Endothelial cell of umbilical vein (primary cell): ENCODE results near the gene GAPVD1. TPM values are rescaled to one million over a fixed set of nuclear protein-coding genes. Genes with fewer than 3 reads are reported as not detected.

Experiments
- BruUV-seq: library from RNA; stranded (reverse); fragments of 400-500 nt; replicated peaks from 2 replicates; lab custom pipeline; 2021; lab: Mats Ljungman, UMichigan
- CTCF ChIA-PET: fragments of 300-600, 350-600 bp; sonication (Branson Sonifier 250); formaldehyde crosslinking; loops from one replicate; lab custom pipeline; 2021; ENCODE audit warnings: antibody characterized with exemption, inconsistent platforms; lab: Charles Lee
- POLR2A ChIA-PET: fragments of 300-600, 350-600 bp; sonication (Branson Sonifier 250); formaldehyde crosslinking; loops from one replicate; lab custom pipeline; 2021; ENCODE audit warnings: antibody characterized with exemption, inconsistent platforms; lab: Charles Lee
- DNase-seq: peaks from one replicate; pipeline ENCODE4 v3.0.0-alpha.2; 2011; ENCODE audit warnings: low read depth, low spot score
- FAIRE-seq: peaks from 2 replicates; lab custom pipeline; 2011; peaks lifted over from hg19 to GRCh38; lab: Jason Lieb, UNC
- H2AFZ ChIP-seq: 2 replicates; pipeline ENCODE4 v1.6.0; 2012; ENCODE audit warnings: low read depth, low read length, control low read depth, inconsistent platforms
- H3K27ac ChIP-seq: 2 replicates; pipeline ENCODE4 v1.5.1; 2011; ENCODE audit warnings: low read depth, mild to moderate bottlenecking, control low read depth, low read length, moderate library complexity; ENCODE audit not compliant: insufficient read depth
- H3K27me3 ChIP-seq, 2 experiments: 2 replicates each; pipeline versions ENCODE4 v1.6.0 to v1.6.1; 2011; ENCODE audit warnings: low read length in 2 of 2, mixed read lengths in 1 of 2; ENCODE audit not compliant: control insufficient read depth in 2 of 2, insufficient read depth in 2 of 2
- H3K36me3 ChIP-seq, 2 experiments: 2 replicates in 1 of 2; 3 replicates in 1 of 2; pipeline ENCODE4 v1.5.1; 2011; ENCODE audit warnings: low read length in 2 of 2, mild to moderate bottlenecking in 1 of 2, moderate library complexity in 1 of 2; ENCODE audit not compliant: control insufficient read depth in 2 of 2, insufficient read depth in 2 of 2; ENCODE audit errors: extremely low read depth in 1 of 2
- H3K4me1 ChIP-seq: 3 replicates; pipeline ENCODE4 v1.5.1; 2011; ENCODE audit warnings: mild to moderate bottlenecking, low read length; ENCODE audit not compliant: control insufficient read depth, insufficient read depth; ENCODE audit errors: extremely low read depth
- H3K4me2 ChIP-seq: 2 replicates; pipeline ENCODE4 v1.6.1; 2011; ENCODE audit warnings: low read length, control low read depth, mixed read lengths; ENCODE audit not compliant: insufficient read depth
- H3K4me3 ChIP-seq, 3 experiments: fragments of 200-600 bp in 1 of 3; sonication (generic), shearing (Covaris generic) in 1 of 3; replicated peaks in 1 of 3; 2 replicates each; pipeline ENCODE4 v1.5.1; 2011 to 2016; ENCODE audit warnings: control low read depth in 3 of 3, low read length in 3 of 3, mild to moderate bottlenecking in 2 of 3, inconsistent platforms in 1 of 3, low read depth in 1 of 3, moderate library complexity in 1 of 3; ENCODE audit not compliant: insufficient read depth in 1 of 3
- H3K79me2 ChIP-seq: 2 replicates; pipeline ENCODE4 v1.6.0; 2012; ENCODE audit warnings: low read length, inconsistent platforms; ENCODE audit not compliant: control insufficient read depth, insufficient read depth
- H3K9ac ChIP-seq: replicated peaks from 2 replicates; pipeline ENCODE3; 2011; ENCODE audit warnings: low read length, control low read depth; ENCODE audit not compliant: insufficient read depth; ENCODE audit errors: extremely low read depth
- H3K9me1 ChIP-seq: replicated peaks from 3 replicates; pipeline ENCODE4 v1.6.0; 2011; ENCODE audit warnings: mild to moderate bottlenecking, low read length; ENCODE audit not compliant: control insufficient read depth, insufficient read depth; ENCODE audit errors: extremely low read depth
- H3K9me3 ChIP-seq: replicated peaks from 2 replicates; pipeline ENCODE4 v1.5.1; 2012; ENCODE audit warnings: low read length, inconsistent platforms; ENCODE audit not compliant: control insufficient read depth, insufficient read depth
- H4K20me1 ChIP-seq: replicated peaks from 2 replicates; pipeline ENCODE3; 2011; ENCODE audit warnings: mild to moderate bottlenecking, low read length; ENCODE audit not compliant: control insufficient read depth, insufficient read depth; ENCODE audit errors: extremely low read depth
- CTCF ChIP-seq, 2 donors: IDR thresholded peaks; 1 replicate in 1 of 2; 2 replicates in 1 of 2; pipeline ENCODE4 v1.5.1; 2011; ENCODE audit warnings: low read length in 2 of 2, mild to moderate bottlenecking in 2 of 2, moderate library complexity in 2 of 2, control low read depth in 1 of 2, inconsistent platforms in 1 of 2, low read depth in 1 of 2; ENCODE audit not compliant: insufficient read depth in 1 of 2; ENCODE audit errors: extremely low read depth in 1 of 2
- FOS ChIP-seq: IDR thresholded peaks from 2 replicates; pipeline ENCODE4 v1.6.1; 2011; ENCODE audit warnings: mild to moderate bottlenecking, low read length, moderate library complexity, borderline replicate concordance; ENCODE audit not compliant: insufficient read depth
- GATA2 ChIP-seq: IDR thresholded peaks from 2 replicates; pipeline ENCODE4 v1.7.0; 2011; ENCODE audit warnings: low read depth, mild to moderate bottlenecking, moderate library complexity, mixed read lengths, low read length; ENCODE audit not compliant: insufficient read length, insufficient read depth
- JUN ChIP-seq: IDR thresholded peaks from 2 replicates; pipeline ENCODE4 v1.6.1; 2011; ENCODE audit warnings: borderline replicate concordance, low read depth; ENCODE audit not compliant: insufficient read length, insufficient read depth
- MYC ChIP-seq: IDR thresholded peaks from one replicate; pipeline ENCODE4 v1.6.1; 2011; ENCODE audit warnings: mild to moderate bottlenecking, low read depth, low read length
- POLR2AphosphoS5 ChIP-seq: IDR thresholded peaks from 2 replicates; pipeline ENCODE4 v1.6.1; 2012; ENCODE audit warnings: low read depth, mild to moderate bottlenecking, control low read depth, low read length, moderate library complexity; ENCODE audit not compliant: insufficient read depth
- dilution Hi-C: fragments of 300-500 bp; cut with MboI; formaldehyde crosslinking; loops from one replicate; pipeline ENCODE4 v1.15.0; 2019; ENCODE audit warnings: low sequenced_read_pairs; ENCODE audit not compliant: extremely low pct_ligation_motif_present
- intact Hi-C: fragments of 100-400 bp; cut with micrococcal nuclease; formaldehyde crosslinking; loops from one replicate; pipeline ENCODE4 v1.10.0; 2022
- polyA plus RNA-seq, 4 experiments: library from polyadenylated mRNA; depleted of rRNA in 3 of 4; stranded (reverse) in 3 of 4; unstranded in 1 of 4; fragments of >200 nt; gene quantifications; 2 replicates each; pipeline versions ENCODE4 v1.2.1 to v1.2.3, GENCODE V29; 2011 to 2012; ENCODE audit warnings: missing spikeins in 1 of 4
- total RNA-seq: library from RNA; stranded (reverse); gene quantifications from 2 replicates; pipeline ENCODE4 v1.2.3, GENCODE V29; 2021
- TF ChIP-seq, protein P1 (sequence below): IDR thresholded peaks from 2 replicates; pipeline ENCODE4 v1.6.1; 2011; ENCODE audit not compliant: insufficient read depth, insufficient read length

The GAPVD1 gene
- total and polyA plus RNA-seq, 2 donors (not counting 3 experiments of a cell fraction or from before 2014, with no cell fraction given), result 10.7 to 53.2 TPM

GRCh38 chr9:125329978-125330377 lies 68.4 kb downstream of the GAPVD1 start:
- TF ChIP-seq GATA2, result no peak
- no peak for TF ChIP-seq POLR2AphosphoS5
- TF ChIP-seq CTCF (IDR thresholded peaks at IDR 0.05; ENCODE audit: extremely low read depth in 1 of 2, insufficient read depth in 1 of 2, low read depth in 1 of 2, low read length in 2 of 2), result no peak
- no peak for TF ChIP-seq MYC
- TF ChIP-seq FOS, result no peak
- TF ChIP-seq, protein P1, sequence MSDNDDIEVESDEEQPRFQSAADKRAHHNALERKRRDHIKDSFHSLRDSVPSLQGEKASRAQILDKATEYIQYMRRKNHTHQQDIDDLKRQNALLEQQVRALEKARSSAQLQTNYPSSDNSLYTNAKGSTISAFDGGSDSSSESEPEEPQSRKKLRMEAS, result no peak
- no peak for TF ChIP-seq JUN
- H3K9ac ChIP-seq, result no peak overlapping the region
- no peak overlapping the region for H2AFZ ChIP-seq
- no peak for DNase-seq
- intact Hi-C loops (no loop called here), dilution Hi-C loops (no loop called here)
- H3K9me1 ChIP-seq, result no peaks in the 10 kb centered on the region
- no peaks in the 10 kb centered on the region for H4K20me1 ChIP-seq
- ChIA-PET POLR2A (no interaction called here), CTCF (no interaction called here)
- H3K27me3 ChIP-seq, result no peaks in the 10 kb centered on the region
- H3K9me3 ChIP-seq, result no peaks in the 10 kb centered on the region
- no peaks in the 10 kb centered on the region for H3K4me1 ChIP-seq
- peaks cover 7 to 8% of the 10 kb centered on the region in 2 experiments for H3K36me3 ChIP-seq
- no peak overlapping the region for H3K4me2 ChIP-seq
- no TSS peak for BruUV-seq
- FAIRE-seq, result no peak
- H3K27ac ChIP-seq, result no peak overlapping the region
- H3K4me3 ChIP-seq, result no peak overlapping the region
- H3K79me2 ChIP-seq, result no peaks in the 10 kb centered on the region
